Fibroblast of lung (primary cell): ENCODE measurements around the gene CLK4. TPM values are rescaled to one million over a fixed set of nuclear protein-coding genes. Genes with fewer than 3 reads are reported as not detected.

Experiments
- DNase-seq, 2 donors: peaks; one replicate each; pipeline versions ENCODE4 v3.0.0 to v3.0.0-alpha.2; 2010; ENCODE audit warnings: low read depth in 2 of 2
- H2AFZ ChIP-seq: 2 replicates; pipeline ENCODE4 v1.5.1; 2012; ENCODE audit warnings: low read length, control low read depth, inconsistent platforms
- H3K27ac ChIP-seq: 2 replicates; pipeline ENCODE4 v1.5.1; 2011; ENCODE audit warnings: low read length, control low read depth; ENCODE audit not compliant: insufficient read depth
- H3K27me3 ChIP-seq: 2 replicates; pipeline ENCODE4 v1.5.1; 2011; ENCODE audit warnings: mild to moderate bottlenecking, low read length; ENCODE audit not compliant: control insufficient read depth, insufficient read depth
- H3K36me3 ChIP-seq: 2 replicates; pipeline ENCODE4 v1.5.1; 2011; ENCODE audit warnings: low read length; ENCODE audit not compliant: control insufficient read depth, insufficient read depth
- H3K4me1 ChIP-seq: 2 replicates; pipeline ENCODE4 v1.5.1; 2011; ENCODE audit warnings: low read length; ENCODE audit not compliant: control insufficient read depth, insufficient read depth; ENCODE audit errors: extremely low read depth
- H3K4me2 ChIP-seq: 2 replicates; pipeline ENCODE4 v1.5.1; 2011; ENCODE audit warnings: low read length, control low read depth; ENCODE audit not compliant: insufficient read depth; ENCODE audit errors: extremely low read depth
- H3K4me3 ChIP-seq, 4 experiments: fragments of 200-600 bp in 1 of 4; sonication (generic) in 1 of 4; replicated peaks in 1 of 4; 2 replicates each; pipeline ENCODE4 v1.5.1; 2011 to 2016; ENCODE audit warnings: low read length in 4 of 4, low read depth in 3 of 4, mild to moderate bottlenecking in 3 of 4, control low read depth in 2 of 4, inconsistent platforms in 1 of 4, mixed read lengths in 1 of 4; ENCODE audit not compliant: insufficient read depth in 1 of 4; ENCODE audit errors: control extremely low read depth in 1 of 4
- H3K79me2 ChIP-seq: 2 replicates; pipeline ENCODE4 v1.5.1; 2012; ENCODE audit warnings: mild to moderate bottlenecking, low read length, inconsistent platforms; ENCODE audit not compliant: control insufficient read depth, insufficient read depth
- H3K9ac ChIP-seq: 2 replicates; pipeline ENCODE4 v1.5.1; 2011; ENCODE audit warnings: mild to moderate bottlenecking, low read length, control low read depth; ENCODE audit not compliant: insufficient read depth
- H3K9me3 ChIP-seq: 2 replicates; pipeline ENCODE4 v1.5.1; 2012; ENCODE audit warnings: low read depth, low read length; ENCODE audit not compliant: control insufficient read depth, insufficient read depth
- H4K20me1 ChIP-seq: 2 replicates; pipeline ENCODE4 v1.5.1; 2011; ENCODE audit warnings: low read length; ENCODE audit not compliant: control insufficient read depth, insufficient read depth; ENCODE audit errors: extremely low read depth
- CTCF ChIP-seq, 2 donors: IDR thresholded peaks in 1 of 2; conservative IDR thresholded peaks in 1 of 2; 1 replicate in 1 of 2; 2 replicates in 1 of 2; pipeline ENCODE4 v1.5.1; 2011 to 2012; ENCODE audit warnings: low read length in 2 of 2, control low read depth in 1 of 2, inconsistent platforms in 1 of 2, low read depth in 1 of 2, mild to moderate bottlenecking in 1 of 2
- EZH2 ChIP-seq: IDR thresholded peaks from 2 replicates; pipeline ENCODE4 v1.5.1; 2012; ENCODE audit warnings: low read length, control low read depth, mild to moderate bottlenecking; ENCODE audit errors: missing control alignments
- polyA plus RNA-seq, 2 donors: library from polyadenylated mRNA; depleted of rRNA in 1 of 2; stranded (reverse) in 1 of 2; unstranded in 1 of 2; fragments of >200 nt; gene quantifications; 2 replicates each; pipeline ENCODE4 v1.2.1, GENCODE V29; 2011 to 2012; ENCODE audit warnings: missing spikeins in 1 of 2
- total RNA-seq: library from RNA; depleted of rRNA; stranded (reverse); fragments of >200 nt; gene quantifications from 2 replicates; pipeline ENCODE4 v1.2.1, GENCODE V29; 2014

Gene CLK4
- total and polyA plus RNA-seq, 2 donors (not counting 1 experiment from before 2014, with no cell fraction given) = 20.7 to 27.9 TPM

DNA sequence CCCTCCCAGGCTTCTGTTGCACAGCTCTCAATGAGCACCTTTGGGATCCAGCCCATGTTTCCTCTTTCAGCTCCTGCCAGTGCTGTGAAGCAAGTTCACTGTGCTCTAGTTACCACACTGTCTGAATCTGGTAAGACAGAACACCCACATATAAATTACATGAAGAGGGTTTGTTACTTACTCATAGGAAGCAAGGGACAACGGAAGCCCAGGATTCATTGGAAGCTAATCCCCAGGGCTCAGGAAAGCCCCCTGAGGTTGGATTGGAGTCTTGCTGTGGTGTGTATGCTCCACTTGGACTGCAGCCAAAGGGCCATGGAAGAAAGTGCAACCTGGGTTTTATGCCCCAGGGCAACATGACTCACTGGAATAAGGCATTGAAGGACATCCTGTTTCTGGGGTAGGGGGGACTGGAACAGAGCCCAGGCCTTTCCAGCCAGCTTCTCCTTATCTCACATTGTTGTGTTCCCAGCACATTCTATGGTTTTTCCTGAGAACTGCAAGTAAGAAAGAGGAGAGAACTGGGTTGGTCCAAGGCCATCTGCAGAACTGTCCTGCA lies 15.6 kb upstream of the CLK4 start:
- Histone ChIP-seq H3K4me2 (no peak overlapping the region), H3K27me3 (no peaks in the 10 kb centered on the region), H3K9me3 (no peaks in the 10 kb centered on the region), H3K79me2 (no peaks in the 10 kb centered on the region), H3K4me3 (no peak overlapping the region), H3K9ac (no peak overlapping the region), H4K20me1 (no peaks in the 10 kb centered on the region), H3K27ac (no peak overlapping the region), H3K36me3 (no peaks in the 10 kb centered on the region), H2AFZ (no peak overlapping the region), H3K4me1 (no peaks in the 10 kb centered on the region)
- DNase-seq = peak; percentile 68 to 91
- TF ChIP-seq CTCF (conservative IDR thresholded peaks at IDR 0.05 in 1 of 2, IDR thresholded peaks at IDR 0.05 in 1 of 2; ENCODE audit: low read depth in 1 of 2, low read length in 2 of 2) (no peak), EZH2 (no peak)

DNA sequence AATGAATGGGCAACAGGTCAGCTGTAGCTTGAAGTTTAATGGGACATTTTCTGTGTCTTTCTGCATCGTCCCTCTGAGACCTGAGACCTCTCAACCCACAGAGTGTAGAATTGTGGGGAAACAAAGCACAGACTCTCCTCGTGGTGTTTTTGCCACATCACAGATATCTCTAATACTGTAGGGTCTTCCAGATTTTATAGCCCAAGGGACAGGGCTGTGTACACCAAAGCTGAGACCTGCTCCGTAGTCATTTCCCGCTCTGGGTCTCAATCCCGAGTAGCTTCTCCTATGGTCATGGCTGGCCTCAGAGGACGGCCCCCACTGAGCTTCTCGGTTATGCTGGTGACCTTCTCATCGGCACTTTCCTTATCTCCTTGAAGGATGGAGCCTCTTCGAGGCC lies 14.9 kb upstream of the CLK4 start:
- Histone ChIP-seq H3K36me3 (no peaks in the 10 kb centered on the region), H4K20me1 (no peaks in the 10 kb centered on the region), H2AFZ (no peak overlapping the region), H3K4me2 (no peak overlapping the region), H3K4me3 (no peak overlapping the region), H3K27ac (no peak overlapping the region), H3K79me2 (no peaks in the 10 kb centered on the region), H3K27me3 (no peaks in the 10 kb centered on the region), H3K9me3 (no peaks in the 10 kb centered on the region), H3K4me1 (no peaks in the 10 kb centered on the region), H3K9ac (no peak overlapping the region)
- DNase-seq = no peak
- TF ChIP-seq EZH2 (no peak), CTCF (conservative IDR thresholded peaks at IDR 0.05 in 1 of 2, IDR thresholded peaks at IDR 0.05 in 1 of 2; ENCODE audit: low read depth in 1 of 2, low read length in 2 of 2) (no peak)

- no peak overlapping the region for H3K4me2 ChIP-seq
- no peaks in the 10 kb centered on the region for H3K27me3 ChIP-seq
- H4K20me1 ChIP-seq = no peaks in the 10 kb centered on the region
- no peak for TF ChIP-seq EZH2
- TF ChIP-seq CTCF (conservative IDR thresholded peaks at IDR 0.05 in 1 of 2, IDR thresholded peaks at IDR 0.05 in 1 of 2; ENCODE audit: low read depth in 1 of 2, low read length in 2 of 2) = no peak
- no peak for DNase-seq
- no peaks in the 10 kb centered on the region for H3K36me3 ChIP-seq
- no peaks in the 10 kb centered on the region for H3K4me1 ChIP-seq
- no peak overlapping the region for H2AFZ ChIP-seq
- H3K9ac ChIP-seq = no peak overlapping the region
- H3K27ac ChIP-seq = no peak overlapping the region
- no peaks in the 10 kb centered on the region for H3K9me3 ChIP-seq
- no peak overlapping the region for H3K4me3 ChIP-seq
- H3K79me2 ChIP-seq = no peaks in the 10 kb centered on the region
These were observed 13.6 kb upstream of the CLK4 start for GRCh38 chr5:178640331-178641045.
